Neutrophil (primary cell): ENCODE data around the gene CPZ.

Experiments used
- H3K27ac ChIP-seq: fragments of 200-600 bp; sonication (generic); 2 replicates; pipeline ENCODE4 v1.5.1; 2016; ENCODE audit warnings: mild to moderate bottlenecking, moderate library complexity
- H3K27me3 ChIP-seq: fragments of 200-600 bp; sonication (generic); 2 replicates; pipeline ENCODE4 v1.6.0; 2016; ENCODE audit warnings: mild to moderate bottlenecking
- H3K36me3 ChIP-seq: fragments of 200-600 bp; sonication (generic); 2 replicates; pipeline ENCODE4 v1.5.1; 2017
- H3K4me1 ChIP-seq, 2 experiments: fragments of 200-600 bp in 1 of 2; sonication (generic) in 1 of 2; 1 replicate in 1 of 2; 2 replicates in 1 of 2; pipeline versions ENCODE4 v1.5.1 to v1.6.1; 2013 to 2016; ENCODE audit warnings: low read depth in 1 of 2, low read length in 1 of 2, mild to moderate bottlenecking in 1 of 2, moderate library complexity in 1 of 2; ENCODE audit not compliant: control insufficient read depth in 1 of 2, insufficient read depth in 1 of 2
- H3K4me3 ChIP-seq, 2 experiments: fragments of 200-600 bp in 1 of 2; sonication (generic) in 1 of 2; 1 replicate in 1 of 2; 2 replicates in 1 of 2; pipeline ENCODE4 v1.5.1; 2013 to 2016; ENCODE audit warnings: low read depth in 1 of 2, low read length in 1 of 2, mild to moderate bottlenecking in 1 of 2, moderate library complexity in 1 of 2
- H3K9me3 ChIP-seq: fragments of 200-600 bp; sonication (generic); 2 replicates; pipeline ENCODE4 v1.5.1; 2016
- TF ChIP-seq, protein P1 (sequence below): fragments of 200-600 bp; sonication (generic); IDR thresholded peaks from 2 replicates; pipeline ENCODE4 v1.5.1; 2016; ENCODE audit warnings: antibody characterized with exemption

CPZ gene

DNA sequence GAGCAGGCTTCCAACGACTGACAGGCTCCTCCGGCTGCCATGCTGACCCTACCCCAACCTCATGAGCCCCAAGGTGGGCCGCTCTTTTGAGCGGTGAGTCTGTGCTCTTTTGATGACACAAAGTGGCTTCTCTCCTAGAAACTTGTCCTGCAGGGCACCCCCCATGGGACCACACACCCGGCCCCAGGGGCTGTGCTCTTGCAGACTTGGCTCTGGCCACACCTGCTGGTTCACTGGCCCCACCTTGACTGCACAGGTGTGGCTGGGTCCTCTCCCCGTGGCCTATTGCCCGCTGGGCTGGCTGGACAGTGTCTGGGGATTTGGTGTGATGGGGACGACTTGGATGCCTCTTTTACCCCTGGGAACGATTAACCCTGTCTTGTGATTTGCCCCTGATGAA, 1.5 kb upstream of the CPZ start:
- TF ChIP-seq, protein P1, sequence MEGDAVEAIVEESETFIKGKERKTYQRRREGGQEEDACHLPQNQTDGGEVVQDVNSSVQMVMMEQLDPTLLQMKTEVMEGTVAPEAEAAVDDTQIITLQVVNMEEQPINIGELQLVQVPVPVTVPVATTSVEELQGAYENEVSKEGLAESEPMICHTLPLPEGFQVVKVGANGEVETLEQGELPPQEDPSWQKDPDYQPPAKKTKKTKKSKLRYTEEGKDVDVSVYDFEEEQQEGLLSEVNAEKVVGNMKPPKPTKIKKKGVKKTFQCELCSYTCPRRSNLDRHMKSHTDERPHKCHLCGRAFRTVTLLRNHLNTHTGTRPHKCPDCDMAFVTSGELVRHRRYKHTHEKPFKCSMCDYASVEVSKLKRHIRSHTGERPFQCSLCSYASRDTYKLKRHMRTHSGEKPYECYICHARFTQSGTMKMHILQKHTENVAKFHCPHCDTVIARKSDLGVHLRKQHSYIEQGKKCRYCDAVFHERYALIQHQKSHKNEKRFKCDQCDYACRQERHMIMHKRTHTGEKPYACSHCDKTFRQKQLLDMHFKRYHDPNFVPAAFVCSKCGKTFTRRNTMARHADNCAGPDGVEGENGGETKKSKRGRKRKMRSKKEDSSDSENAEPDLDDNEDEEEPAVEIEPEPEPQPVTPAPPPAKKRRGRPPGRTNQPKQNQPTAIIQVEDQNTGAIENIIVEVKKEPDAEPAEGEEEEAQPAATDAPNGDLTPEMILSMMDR: no peak
- Histone ChIP-seq H3K4me3 (no peak overlapping the region), H3K36me3 (no peaks in the 10 kb centered on the region), H3K27ac (no peak overlapping the region), H3K9me3 (no peaks in the 10 kb centered on the region), H3K4me1 (no peaks in the 10 kb centered on the region), H3K27me3 (peaks cover 55% of the 10 kb centered on the region)

GRCh38 chr4:8591626-8592365, 769 bp upstream of the CPZ start:
- TF ChIP-seq, protein P1: no peak
- no peaks in the 10 kb centered on the region for H3K36me3 ChIP-seq
- H3K9me3 ChIP-seq: no peaks in the 10 kb centered on the region
- peaks cover 55% of the 10 kb centered on the region for H3K27me3 ChIP-seq
- H3K27ac ChIP-seq: no peak overlapping the region
- no peak overlapping the region for H3K4me3 ChIP-seq
- H3K4me1 ChIP-seq: no peaks in the 10 kb centered on the region

GRCh38 chr4:8593264-8594096, 915 bp downstream of the CPZ start:
- no peaks in the 10 kb centered on the region for H3K9me3 ChIP-seq
- H3K36me3 ChIP-seq: no peaks in the 10 kb centered on the region
- TF ChIP-seq, protein P1: no peak
- no peaks in the 10 kb centered on the region for H3K4me1 ChIP-seq
- no peak overlapping the region for H3K4me3 ChIP-seq
- H3K27me3 ChIP-seq: peaks cover 55% of the 10 kb centered on the region
- no peak overlapping the region for H3K27ac ChIP-seq

DNA sequence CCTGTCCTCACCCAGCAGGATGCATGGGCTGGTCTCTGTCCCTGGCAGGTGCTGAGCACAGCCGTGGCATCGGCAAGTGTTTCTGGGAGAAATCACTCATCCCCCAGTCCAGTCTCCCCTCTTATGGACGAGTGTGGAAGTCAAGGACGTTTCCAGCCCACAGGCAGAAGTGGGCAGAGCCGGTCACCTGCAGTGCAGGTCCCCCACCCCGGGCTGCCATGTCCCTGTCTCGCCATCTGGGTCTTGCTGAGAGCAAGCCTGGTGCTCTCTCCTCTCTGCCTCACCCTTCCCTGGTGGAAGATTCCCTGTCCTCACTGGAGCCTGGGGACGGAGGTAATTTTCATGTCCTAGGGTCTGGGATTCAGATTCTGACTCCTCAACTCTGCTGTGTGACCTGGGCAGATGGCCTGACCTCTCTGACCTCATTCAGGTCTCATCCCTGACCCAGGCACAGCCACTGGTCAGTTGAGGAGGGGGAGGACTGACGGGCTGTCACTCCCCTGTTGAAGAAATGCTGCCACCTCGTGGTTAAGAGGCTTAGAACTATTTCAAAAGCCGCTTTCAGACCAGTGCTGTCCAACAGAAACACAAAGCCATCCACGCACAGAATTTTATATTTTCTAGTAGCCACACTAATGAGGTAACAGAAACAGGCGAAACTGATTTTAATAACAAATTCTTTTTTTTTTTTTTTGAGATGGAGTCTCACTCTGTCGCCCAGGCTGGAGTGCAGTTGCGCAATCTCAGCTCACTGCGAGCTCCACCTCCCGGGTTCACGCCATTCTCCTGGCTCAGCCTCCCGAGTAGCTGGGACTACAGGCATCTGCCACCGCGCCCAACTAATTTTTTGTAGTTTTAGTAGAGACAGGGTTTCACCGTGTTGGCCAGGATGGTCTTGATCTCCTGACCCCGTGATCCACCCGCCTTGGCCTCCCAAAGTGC, 1.8 kb downstream of the CPZ start:
- H3K9me3 ChIP-seq: no peaks in the 10 kb centered on the region
- peaks cover 48% of the 10 kb centered on the region for H3K27me3 ChIP-seq
- no peaks in the 10 kb centered on the region for H3K36me3 ChIP-seq
- H3K4me1 ChIP-seq: no peaks in the 10 kb centered on the region
- no peak overlapping the region for H3K4me3 ChIP-seq
- H3K27ac ChIP-seq: no peak overlapping the region
- TF ChIP-seq, protein P1: no peak
